DOHH2 (cell line): ENCODE results near the gene AKAP4.

Source experiments
- H3F3A ChIP-seq: fragments of 200-600 bp; sonication (generic), shearing (Covaris generic); 2 replicates; pipeline ENCODE4 v1.6.0; 2016; ENCODE audit warnings: antibody characterized with exemption, mild to moderate bottlenecking; ENCODE audit not compliant: control insufficient read depth, insufficient read depth
- H3K27ac ChIP-seq: fragments of 200-600 bp; sonication (generic); 2 replicates; pipeline ENCODE4 v1.5.1; 2014; ENCODE audit warnings: low read depth, mild to moderate bottlenecking, low read length, moderate library complexity
- H3K27me3 ChIP-seq: fragments of 200-600 bp; sonication (generic); 2 replicates; pipeline ENCODE4 v1.6.1; 2014; ENCODE audit warnings: mild to moderate bottlenecking, low read length, mixed read lengths; ENCODE audit not compliant: control insufficient read depth
- H3K36me3 ChIP-seq: fragments of 200-600 bp; sonication (generic); 2 replicates; pipeline ENCODE4 v1.6.1; 2014; ENCODE audit warnings: mild to moderate bottlenecking, low read length, moderate library complexity, mixed read lengths; ENCODE audit not compliant: control insufficient read depth
- H3K4me1 ChIP-seq: fragments of 200-600 bp; sonication (generic); 2 replicates; pipeline ENCODE4 v1.6.1; 2014; ENCODE audit warnings: mild to moderate bottlenecking, low read length, mixed read lengths; ENCODE audit not compliant: control insufficient read depth
- H3K4me2 ChIP-seq: fragments of 200-600 bp; sonication (generic); 2 replicates; pipeline ENCODE4 v1.6.0; 2014; ENCODE audit warnings: mild to moderate bottlenecking, low read length, moderate library complexity
- H3K4me3 ChIP-seq: fragments of 200-600 bp; sonication (generic); 2 replicates; pipeline ENCODE4 v1.5.1; 2014; ENCODE audit warnings: mild to moderate bottlenecking, low read length, mixed read lengths
- H3K79me2 ChIP-seq: fragments of 200-600 bp; sonication (generic); 2 replicates; pipeline ENCODE4 v1.6.1; 2014; ENCODE audit warnings: mild to moderate bottlenecking, low read length, mixed read lengths; ENCODE audit not compliant: control insufficient read depth
- H3K9me2 ChIP-seq: fragments of 200-600 bp; sonication (generic); replicated peaks from 2 replicates; pipeline ENCODE4 v1.6.1; 2014; ENCODE audit warnings: mild to moderate bottlenecking, low read length, mixed read lengths; ENCODE audit not compliant: control insufficient read depth
- H3K9me3 ChIP-seq: fragments of 200-600 bp; sonication (generic); 2 replicates; pipeline ENCODE4 v1.6.1; 2014; ENCODE audit warnings: antibody characterized with exemption, low read length, mixed read lengths; ENCODE audit not compliant: control insufficient read depth, insufficient read depth
- H4K20me1 ChIP-seq: fragments of 200-600 bp; sonication (generic); 2 replicates; pipeline ENCODE4 v1.6.0; 2014; ENCODE audit warnings: low read depth, mild to moderate bottlenecking, antibody characterized with exemption, low read length, moderate library complexity; ENCODE audit not compliant: control insufficient read depth, insufficient read depth
- EZH2phosphoT487 ChIP-seq: fragments of 200-600 bp; sonication (generic); IDR thresholded peaks from 2 replicates; pipeline ENCODE4 v1.6.1; 2017; ENCODE audit warnings: borderline replicate concordance, mild to moderate bottlenecking, antibody characterized with exemption, low read length, moderate library complexity, mixed read lengths
- TF ChIP-seq, protein P1 (sequence below): fragments of 200-600 bp; sonication (generic); IDR thresholded peaks from one replicate; pipeline ENCODE4 v1.5.1; 2014; ENCODE audit warnings: antibody characterized with exemption, mild to moderate bottlenecking, low read depth, low read length; ENCODE audit not compliant: poor library complexity, severe bottlenecking

AKAP4 gene

DNA sequence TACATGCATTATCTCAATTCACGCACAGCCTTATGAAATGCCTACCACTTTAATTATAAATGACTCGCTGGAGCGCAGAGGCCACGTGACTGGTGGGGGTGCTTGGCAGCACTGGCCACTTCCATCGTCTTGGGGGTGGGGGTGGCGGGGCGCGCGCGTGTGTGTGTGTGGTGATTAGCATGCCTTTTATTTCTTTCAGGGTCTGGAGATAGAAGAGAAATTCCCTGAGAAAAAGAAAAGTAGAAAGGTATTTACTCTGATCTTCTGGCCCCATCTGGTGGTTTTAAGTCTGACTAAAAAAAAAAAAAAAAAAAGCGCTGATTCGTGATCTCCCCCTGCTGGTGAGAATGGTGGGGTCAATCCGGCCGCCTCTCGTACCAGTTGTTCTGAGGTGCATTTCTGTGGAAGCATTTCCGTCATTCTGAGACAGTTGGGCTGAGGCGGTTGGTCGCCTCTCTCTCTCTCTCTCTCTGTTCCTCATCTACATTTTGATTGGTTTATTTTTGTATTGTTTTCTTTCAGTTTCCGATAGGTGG lies 3.6 kb upstream of the AKAP4 start, which contains the start of gene CCNB3:
Gene CCNB3 (plus strand): TSS at position 402 of the 536 bp plus-strand sequence. CDS start 80,399 bp downstream, outside the sequence.
- TF ChIP-seq, protein P1, sequence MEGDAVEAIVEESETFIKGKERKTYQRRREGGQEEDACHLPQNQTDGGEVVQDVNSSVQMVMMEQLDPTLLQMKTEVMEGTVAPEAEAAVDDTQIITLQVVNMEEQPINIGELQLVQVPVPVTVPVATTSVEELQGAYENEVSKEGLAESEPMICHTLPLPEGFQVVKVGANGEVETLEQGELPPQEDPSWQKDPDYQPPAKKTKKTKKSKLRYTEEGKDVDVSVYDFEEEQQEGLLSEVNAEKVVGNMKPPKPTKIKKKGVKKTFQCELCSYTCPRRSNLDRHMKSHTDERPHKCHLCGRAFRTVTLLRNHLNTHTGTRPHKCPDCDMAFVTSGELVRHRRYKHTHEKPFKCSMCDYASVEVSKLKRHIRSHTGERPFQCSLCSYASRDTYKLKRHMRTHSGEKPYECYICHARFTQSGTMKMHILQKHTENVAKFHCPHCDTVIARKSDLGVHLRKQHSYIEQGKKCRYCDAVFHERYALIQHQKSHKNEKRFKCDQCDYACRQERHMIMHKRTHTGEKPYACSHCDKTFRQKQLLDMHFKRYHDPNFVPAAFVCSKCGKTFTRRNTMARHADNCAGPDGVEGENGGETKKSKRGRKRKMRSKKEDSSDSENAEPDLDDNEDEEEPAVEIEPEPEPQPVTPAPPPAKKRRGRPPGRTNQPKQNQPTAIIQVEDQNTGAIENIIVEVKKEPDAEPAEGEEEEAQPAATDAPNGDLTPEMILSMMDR = peak; percentile 42
- no peak for TF ChIP-seq EZH2phosphoT487
- Histone ChIP-seq H3K79me2 (no peaks in the 10 kb centered on the region), H3K4me1 (peaks cover 9% of the 10 kb centered on the region), H4K20me1 (no peaks in the 10 kb centered on the region), H3K4me2 (peak within 1 kb of the TSS; percentile 71), H3K9me3 (no peaks in the 10 kb centered on the region), H3K36me3 (no peaks in the 10 kb centered on the region), H3K27me3 (no peaks in the 10 kb centered on the region), H3K9me2 (no peaks in the 10 kb centered on the region), H3K4me3 (peak within 1 kb of the TSS; percentile 65), H3K27ac (peak within 1 kb of the TSS; percentile 38), H3F3A (no peaks in the 10 kb centered on the region)

DNA sequence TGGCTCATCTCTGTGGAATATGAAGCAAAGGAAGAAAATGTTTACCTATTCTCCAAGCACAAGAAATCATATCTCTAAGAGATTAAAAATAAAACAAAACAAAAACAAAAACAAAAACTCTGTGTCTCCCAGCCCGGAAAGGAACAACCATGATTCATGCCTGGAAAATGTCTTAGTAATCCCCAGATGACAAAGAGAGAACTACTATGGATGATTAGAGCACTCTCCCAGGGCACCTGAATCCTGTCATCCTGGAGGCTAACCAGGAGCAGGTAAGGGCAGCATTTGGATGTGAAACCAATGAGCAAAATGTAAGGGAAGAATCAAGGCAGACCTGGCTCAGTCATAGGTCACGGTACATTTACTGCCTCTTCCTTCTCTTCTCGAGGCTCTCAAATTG lies 1.7 kb upstream of the AKAP4 start:
- peaks cover 9% of the 10 kb centered on the region for H3K4me1 ChIP-seq

DNA sequence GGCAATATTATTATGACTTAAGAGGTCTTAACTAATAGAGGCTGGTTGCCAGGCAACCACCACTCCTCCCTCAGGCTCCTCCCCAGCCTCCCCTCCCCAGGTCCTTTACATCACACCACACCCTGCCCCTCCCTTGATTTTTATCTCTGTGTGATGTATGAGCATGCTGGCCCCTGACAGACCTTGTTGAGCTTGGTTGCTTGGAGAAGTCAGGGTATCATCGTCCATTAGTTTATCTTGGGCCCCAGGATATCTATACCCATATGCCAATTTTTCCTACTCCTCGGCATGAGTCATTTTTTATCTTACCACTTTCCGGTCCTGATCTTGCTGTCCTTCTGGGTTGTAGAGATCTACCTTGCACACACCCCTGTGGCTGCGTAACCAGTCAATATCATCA lies 2.5 kb downstream of the AKAP4 start:
- H3K27ac ChIP-seq = no peak overlapping the region
- H3K36me3 ChIP-seq = no peaks in the 10 kb centered on the region
- no peaks in the 10 kb centered on the region for H3K9me3 ChIP-seq
- no peaks in the 10 kb centered on the region for H3K27me3 ChIP-seq
- no peaks in the 10 kb centered on the region for H3K79me2 ChIP-seq
- TF ChIP-seq EZH2phosphoT487 = no peak
- TF ChIP-seq, protein P1 = no peak
- H3K9me2 ChIP-seq = no peaks in the 10 kb centered on the region
- H4K20me1 ChIP-seq = no peaks in the 10 kb centered on the region
- H3K4me1 ChIP-seq = no peaks in the 10 kb centered on the region
- H3F3A ChIP-seq = no peaks in the 10 kb centered on the region
- H3K4me3 ChIP-seq = no peak overlapping the region
- no peak overlapping the region for H3K4me2 ChIP-seq

More for the DNA sequence above, 1.7 kb upstream of the AKAP4 start:
- TF ChIP-seq, protein P1 = no peak
- TF ChIP-seq EZH2phosphoT487 = no peak
- Histone ChIP-seq H3K4me2 (no peak overlapping the region), H3K27ac (no peak overlapping the region), H3K9me2 (no peaks in the 10 kb centered on the region), H3K27me3 (no peaks in the 10 kb centered on the region), H3K9me3 (no peaks in the 10 kb centered on the region), H3F3A (no peaks in the 10 kb centered on the region), H3K36me3 (no peaks in the 10 kb centered on the region), H3K79me2 (no peaks in the 10 kb centered on the region), H4K20me1 (no peaks in the 10 kb centered on the region), H3K4me3 (no peak overlapping the region)
